ENCODE results near the gene RNF8.

RNF8 gene

DNA sequence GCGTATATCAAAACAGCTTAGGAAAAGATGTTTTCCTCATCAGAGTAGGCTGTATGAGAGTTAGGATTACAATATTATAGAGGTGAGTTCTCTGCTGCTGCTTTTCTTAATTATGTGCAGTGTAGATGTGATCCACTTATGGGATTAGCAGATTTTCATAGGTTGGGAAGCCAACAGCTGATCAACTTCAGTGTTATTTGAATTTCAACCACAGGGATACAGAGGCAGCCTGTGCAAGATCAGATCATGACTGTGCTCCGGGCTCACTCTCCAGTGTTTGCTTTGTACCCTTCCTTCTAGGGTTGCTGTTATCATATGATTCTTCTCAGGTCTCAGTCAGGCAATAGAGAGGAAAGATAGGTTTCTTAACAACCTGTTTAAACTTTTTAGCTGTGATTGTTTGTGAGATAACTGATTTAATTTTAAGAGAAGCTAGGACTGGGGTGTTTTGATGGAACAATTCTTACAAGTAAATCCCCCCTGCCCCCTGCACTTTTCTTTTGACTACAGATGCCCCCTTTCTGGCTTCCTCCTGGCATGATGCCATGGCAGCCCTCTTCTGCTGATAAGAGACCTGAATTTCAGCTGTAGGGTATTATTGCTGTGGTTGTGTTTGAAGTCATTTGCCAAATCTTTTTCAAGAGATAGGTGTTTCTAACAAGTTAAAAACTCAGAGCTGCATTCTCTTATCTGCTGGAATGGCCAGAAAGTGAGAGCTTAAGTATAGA lies 8.5 kb downstream of the RNF8 start:
- no peak for DNase-seq

DNA sequence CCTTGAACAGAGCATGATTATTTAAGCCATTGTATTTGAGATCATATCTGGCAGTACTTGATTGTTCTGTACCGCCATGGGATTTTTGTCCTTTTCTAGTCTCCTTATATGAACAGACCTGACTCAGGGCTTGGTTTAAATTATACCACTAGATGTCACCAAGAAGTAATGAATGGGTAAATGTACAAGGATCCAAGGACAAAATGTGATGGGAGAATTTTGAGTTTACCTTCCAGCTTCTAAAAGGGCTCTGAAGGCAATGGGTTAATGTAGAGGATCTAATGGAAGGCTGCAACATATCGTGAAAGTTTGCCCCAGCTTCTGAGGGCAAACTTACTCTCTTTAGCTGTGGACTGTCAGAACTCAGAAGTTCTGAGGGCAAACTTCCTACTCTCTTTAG lies 12.0 kb downstream of the RNF8 start:
- DNase-seq: peak; percentile 37

DNA sequence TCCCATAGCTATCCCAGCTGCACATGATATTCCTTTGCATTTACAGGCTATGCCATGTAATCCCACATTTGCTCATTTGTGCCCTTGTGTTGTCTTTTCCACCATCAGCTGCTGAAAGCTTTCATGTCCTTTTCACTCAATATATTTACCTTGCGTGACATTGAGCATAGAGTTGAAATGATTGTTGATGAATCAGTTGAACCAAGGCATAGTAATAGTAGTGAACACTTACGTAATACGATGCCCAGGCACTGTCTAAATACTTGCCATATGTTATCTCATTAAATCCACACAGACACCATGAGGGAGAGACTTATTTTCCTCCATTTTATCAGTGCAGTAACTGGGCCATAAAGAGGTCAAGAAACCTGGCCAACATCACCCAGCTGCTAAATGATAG lies 13.1 kb downstream of the RNF8 start:
- DNase-seq: peak; percentile 21

DNA sequence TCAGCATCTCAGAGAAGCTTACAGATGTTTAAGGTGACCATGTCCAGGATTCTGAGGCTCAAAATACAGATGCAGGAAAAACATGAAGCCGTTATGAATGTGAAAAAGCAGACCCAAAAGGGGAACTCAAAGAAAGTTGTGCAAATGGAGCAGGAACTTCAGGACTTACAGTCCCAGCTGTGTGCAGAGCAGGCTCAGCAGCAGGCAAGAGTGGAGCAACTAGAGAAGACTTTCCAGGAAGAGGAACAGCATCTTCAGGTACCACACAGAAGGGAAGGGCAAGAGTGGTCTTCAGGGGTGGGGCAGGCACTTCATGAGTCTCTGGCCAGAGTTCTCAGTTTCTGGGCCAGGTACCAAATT lies 15.2 kb downstream of the RNF8 start:
- DNase-seq: no peak

DNA sequence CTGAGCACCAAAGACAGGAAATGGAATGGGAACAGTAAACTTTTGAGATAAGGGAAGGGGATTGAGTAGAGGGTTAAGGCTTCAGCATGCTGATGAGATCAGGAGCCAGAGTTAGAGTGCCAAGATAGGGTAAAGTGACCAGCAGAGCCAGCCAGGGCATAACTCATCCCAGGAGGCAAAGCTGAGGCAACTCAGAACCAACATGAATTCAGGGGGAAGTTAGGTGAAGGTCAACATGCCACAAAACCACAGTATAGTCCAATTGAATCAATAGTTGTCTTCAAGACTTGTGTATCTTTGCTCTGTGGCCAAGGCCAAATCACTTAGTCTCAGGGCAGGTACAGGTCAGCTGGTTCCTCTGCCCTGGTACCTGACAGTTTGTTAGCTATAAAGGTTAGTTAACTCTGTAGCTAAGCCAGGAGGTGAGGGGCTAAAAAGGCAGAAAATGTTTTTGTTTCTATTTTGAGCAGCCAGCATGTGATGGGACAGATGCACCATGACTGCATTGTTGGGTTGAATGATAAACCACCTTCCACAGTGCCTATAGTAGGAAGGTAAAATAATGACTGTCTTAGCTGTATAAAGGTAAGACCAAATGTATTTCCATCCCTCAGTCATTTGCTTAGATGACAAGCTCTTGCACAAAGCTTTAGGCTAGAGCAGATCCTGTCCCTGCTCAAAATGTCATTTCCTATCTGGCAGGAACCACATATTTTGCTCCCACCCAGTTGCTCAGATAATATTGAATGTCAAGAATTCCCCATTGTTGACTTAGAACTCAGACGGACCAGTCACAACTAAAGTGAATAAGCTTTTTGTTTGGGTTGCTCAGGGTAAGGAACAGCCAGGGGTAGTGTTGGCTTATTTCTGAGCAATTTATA lies 15.8 kb downstream of the RNF8 start:
- no peak for DNase-seq

DNA sequence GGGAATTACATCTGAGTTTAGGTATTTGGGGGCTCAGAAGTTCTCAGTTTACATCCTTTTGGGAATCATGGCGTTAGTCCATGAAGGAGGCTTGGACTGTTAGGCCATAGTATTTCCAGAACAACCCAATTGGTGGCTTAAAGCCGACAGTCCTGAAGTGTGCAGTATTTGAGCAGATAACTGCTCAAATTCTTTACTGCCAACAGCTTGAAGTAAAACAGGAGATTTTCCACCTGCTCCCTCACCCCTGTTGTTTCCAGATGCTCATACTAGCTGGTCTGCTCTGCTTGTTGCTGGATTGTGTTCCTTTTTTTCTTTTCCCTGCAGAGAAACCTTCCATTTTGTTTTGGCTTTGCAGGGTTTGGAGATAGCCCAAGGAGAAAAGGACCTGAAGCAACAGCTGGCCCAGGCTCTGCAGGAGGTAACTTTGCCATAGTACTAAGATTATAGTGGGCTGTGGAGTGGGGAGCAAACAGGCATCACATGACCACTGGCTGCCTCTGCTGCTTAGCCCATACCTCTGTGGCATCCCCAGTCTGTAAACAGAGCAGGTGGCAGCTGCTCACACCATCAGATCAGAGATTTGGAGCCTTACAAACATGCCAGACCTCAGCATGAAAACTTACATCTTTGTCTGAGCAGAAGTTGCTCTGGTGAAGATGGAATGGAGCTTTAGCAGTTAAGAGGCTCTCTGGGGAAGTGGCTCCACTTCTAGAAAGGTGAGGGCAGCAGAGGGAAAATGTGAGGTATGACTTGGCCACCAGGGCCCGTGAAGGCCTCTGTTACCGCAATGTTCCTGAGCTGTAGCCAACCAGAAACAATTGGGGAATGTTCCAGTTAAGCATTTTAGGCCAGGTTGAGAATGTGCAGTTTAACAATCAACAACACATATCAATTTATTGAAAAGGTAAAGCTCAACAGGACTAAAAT lies 17.6 kb downstream of the RNF8 start:
- DNase-seq: no peak

DNA sequence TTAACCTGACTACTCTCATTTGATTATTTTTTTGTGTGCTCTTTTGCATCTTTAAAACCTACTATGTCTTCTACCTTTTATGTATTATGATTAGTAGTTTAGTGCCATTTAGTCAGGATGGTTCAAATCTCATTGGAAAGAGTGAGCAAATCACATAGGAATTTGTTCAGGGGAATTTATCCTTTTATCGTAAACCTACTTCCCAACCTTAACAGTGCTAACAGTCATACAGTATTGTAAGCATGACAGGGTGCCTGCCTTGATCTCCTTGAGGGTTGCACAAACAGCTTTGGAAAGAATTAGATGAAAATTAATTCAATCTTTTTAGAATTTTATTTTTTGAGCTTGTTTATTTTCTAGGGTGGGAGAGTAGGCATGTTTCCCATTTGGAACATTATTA lies 18.3 kb downstream of the RNF8 start:
- no peak for DNase-seq

DNA sequence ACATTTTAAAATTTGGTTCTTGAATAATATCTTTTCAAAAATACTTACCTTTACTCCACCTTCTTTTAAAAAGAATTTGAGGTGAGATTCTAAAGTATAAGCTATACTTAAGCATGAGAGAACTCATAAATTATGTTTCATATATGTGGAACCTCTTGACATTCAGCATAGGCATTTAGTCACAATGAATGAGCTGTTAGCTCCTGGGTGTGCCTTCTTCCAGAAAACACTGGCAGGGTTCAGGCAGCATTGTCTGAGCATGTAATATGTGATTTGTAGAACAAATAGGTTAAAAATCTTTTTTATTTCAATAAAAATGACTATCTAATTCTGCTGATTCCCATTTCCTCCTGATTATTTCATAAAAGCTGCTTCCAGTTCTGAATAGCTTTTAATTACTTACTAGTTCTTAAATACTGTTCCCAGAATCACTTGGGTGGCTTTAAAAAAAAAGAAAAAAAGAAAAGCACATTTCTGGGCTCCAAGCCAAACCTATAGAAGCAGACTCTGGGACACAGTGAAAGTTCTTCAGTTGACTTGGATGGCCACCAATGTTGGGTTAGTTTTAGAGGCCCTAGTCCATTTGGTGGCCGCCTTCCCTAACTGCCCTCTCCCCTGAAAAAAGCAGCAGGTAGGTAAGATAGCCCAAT lies 20.2 kb downstream of the RNF8 start:
- no peak for DNase-seq

DNA sequence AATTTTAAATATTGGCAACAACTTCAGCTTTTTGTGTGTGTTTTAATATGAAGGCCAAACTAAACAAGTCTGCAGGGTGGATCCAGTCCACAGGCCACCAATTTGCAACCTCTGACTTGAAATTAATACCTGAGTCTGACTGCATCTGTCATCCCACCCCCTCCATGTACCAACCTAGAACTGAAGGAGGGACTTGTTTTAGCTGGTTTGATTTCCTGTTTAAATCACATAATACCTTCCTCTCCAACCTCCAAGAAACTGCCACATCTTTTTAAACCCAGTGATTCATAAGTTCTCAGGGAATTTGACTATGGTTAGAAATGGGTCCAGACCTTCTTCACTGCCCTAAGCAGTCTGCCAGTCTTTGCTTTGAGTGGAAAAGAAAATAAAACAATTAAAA lies 21.6 kb downstream of the RNF8 start:
- no peak for DNase-seq

DNA sequence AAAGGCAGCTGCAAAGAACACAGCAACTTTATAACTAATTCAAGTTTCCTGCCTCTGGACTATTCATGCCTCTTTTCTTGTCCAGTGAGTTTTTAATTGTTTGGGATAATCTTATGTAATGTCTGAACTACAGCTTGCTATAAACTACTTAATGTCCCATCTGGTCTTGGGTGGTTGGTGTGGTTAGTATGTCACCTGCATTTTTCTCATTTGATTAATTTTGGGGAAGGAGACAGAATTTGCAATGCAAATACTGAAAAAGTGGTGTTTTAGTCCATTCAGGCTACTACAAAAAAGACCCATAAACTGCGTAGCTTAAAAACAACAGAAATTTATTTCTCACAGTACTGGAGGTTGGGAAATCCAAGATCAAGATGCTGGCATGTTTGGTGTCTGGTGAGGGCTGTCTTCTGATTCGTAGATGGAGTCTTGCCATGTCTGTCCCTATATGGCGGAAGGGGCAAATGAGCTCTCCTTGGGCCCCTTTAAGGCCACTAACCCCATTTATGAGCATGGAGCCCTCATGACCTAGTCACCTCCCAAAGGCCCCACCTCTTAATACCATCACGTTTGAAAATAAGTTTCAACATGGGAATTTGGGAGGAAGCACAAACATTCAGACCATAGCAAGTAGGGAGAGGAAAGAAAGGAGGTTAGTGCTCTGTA lies 22.4 kb downstream of the RNF8 start:
- no peak for DNase-seq

DNA sequence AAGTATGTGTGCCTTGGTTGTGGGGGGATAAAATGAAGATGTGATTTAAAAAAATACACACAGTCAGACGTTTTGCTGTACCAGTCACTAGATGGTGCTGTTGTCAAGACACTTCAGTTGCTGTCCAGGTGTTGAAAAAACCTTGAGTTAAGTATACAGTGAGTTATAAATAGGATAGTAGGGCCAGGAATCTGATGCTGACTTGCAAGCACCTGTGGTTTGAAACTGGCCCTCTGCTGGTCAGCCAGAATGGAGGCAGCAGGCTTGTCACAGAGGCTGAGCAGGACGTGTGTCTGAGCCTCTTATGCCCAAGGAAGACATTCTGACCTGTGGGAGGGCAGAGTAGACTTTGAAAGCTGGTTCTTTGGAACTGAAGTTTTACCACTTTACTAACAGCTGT lies 27.8 kb downstream of the RNF8 start:
- peak; percentile 61 for DNase-seq

DNA sequence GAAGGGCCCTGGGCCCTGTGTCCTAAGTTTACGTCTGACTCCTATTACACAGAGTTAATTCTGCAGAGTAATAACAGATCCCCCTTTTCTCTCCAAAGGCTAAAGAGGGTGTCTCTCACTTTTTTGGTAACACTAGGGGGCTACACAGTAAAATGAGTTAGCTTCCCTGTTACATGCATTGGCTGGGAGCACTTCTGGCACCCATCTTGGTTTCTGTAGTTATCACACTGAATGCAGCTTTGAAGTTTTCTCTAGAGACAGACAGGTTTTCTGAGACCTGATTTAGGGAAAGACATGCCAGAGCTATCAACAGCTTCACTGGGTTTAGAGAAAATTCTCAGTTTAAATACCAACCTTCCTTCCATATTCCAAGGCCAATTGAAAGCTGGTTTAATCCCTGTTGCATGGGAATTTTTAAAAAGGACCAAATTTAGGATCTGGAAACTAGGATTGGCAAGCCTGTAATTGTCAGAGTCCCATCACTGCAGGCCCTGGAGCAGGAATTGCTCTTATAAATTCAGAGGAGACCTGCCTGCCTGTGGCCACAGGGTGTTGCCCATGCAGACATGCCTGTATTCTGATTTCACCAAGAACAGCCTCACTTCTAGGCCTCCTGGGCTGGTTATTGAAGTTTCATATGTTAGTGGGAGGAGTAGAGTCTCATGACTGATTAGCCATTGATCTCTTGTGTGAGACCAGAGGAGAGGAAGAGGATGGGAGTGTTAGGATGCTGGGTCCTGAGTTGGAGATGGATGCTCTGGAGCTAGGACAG lies 29.4 kb downstream of the RNF8 start:
- no peak for DNase-seq

DNA sequence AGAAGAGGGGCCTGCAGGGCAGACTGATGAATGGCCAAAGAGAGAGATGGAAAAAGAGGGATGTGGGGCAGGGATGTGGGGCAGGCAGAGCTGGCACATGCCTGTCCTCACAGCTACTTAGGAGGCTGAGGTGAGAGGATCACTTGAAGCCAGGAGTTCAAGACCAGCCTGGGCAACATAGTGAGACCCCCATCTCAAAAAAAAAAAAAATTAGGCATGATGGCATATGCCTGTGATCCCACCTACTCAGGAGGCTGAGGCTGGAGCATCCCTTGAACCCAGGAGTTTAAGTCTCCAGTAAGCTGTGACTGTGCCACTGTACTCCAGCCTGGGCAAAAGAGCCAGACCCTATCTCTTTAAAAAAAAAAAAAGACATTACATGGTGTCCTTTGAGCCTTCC lies 34.8 kb downstream of the RNF8 start:
- no peak for DNase-seq

DNA sequence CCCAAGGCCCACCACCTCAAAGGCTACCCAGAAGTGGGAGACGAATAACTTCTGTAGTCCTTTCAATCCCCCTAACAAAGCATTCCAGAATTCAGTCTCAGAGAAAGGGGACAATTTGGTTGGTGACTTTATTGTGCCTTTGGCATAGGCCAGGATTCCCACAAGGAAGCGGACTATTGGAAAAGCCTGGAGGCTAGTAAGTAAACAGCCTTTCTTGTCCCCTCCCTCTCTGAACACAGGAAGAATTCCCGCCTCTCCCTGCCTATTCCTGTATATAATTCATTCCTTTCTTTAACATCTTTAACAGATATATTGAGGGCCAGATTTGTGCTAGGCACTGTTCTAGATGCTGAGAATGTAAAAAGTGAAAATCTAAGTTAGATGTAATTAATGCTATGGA lies 36.1 kb downstream of the RNF8 start:
- DNase-seq: no peak

DNA sequence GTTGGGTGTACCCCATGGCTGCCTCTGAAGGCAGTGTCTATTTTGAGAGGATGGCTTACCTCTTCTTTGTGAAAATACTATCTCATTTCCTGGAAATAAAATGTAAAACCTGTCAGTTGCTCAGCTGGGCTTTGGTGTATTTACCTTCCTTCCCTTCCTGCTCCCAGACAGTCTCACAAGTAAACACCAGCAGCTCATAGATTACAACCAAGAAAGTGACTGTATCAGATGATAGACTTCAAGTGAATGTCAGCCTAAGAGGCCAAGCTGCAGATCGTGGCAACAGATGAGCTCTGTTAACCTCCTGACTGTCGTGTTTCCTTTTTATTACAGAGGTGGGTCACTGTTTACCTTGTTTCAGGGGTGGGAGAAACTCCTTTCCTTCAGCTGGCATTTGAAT lies 37.3 kb downstream of the RNF8 start:
- DNase-seq: no peak

DNA sequence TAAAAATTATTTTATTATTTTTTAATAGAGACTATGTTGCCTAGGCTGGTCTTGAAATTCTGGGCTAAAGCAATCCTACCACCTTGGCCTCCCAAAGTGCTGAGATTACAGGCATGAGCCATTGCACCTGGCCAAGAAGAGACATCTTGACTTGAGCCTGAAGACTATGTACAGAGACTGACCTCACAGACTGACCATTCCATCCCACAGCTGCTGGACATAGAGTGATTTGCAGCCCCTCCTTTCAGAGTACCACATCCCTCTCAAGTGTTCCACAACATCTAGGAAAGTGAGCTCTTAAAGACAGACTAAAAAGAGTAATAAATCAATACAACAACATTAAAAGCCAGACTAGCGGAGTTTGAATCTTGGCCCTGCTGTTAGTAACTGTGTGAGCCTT lies 39.0 kb downstream of the RNF8 start:
- DNase-seq: no peak

DNA sequence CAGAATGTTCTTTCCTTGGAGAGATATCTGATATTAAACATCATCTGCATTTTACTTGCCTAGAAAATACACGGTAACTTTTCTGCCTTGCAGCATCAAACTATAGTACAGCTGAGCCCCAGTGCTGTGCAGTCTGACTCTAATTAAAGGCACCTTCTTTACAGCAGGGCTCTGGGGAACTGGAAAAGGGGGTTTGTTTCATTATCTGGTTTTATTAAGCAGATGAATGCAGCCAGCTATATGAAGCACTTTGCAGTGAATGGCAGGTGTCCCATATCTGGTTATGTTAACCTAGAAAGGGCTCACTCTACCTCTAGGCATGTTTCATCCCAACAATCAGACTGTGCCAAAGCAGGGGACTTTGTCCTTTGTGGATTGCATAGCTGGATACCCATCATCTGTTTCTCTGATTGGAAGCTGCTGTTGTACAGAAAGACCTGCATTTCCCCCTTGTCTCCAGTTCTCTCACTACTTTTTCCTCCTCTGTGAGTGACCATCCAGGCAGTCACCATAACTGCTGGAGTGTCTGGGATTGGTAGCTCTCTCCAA lies 39.7 kb downstream of the RNF8 start:
- no peak for DNase-seq

DNA sequence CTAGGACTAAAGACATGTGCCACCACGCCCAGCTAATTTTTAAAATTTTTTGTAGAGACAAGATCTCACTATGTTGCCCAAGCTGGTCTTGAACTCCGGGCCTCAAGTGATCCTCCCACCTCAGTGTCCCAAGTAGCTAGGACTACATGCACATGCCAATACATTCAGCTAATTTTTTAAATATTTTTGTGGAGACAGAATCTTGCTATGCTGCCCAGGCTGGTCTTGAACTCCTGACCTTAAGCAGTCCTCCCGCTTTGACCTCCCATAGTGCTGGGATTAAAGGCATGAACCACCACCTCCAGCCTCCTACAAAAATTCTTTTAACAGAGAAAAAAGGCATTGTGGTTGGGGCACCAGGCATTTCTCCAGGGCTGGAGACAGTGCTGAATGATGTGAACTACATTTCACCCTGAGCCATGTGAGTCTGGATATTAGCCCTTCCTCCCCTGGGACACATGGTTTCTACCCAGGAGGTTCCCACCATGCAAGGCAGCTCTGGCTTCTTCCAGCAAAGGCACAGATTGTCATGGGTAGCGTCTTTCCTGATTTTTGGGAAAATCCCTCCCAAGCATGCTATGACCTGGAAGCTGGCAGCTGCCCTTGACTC lies 42.9 kb downstream of the RNF8 start:
- no peak for DNase-seq

DNA sequence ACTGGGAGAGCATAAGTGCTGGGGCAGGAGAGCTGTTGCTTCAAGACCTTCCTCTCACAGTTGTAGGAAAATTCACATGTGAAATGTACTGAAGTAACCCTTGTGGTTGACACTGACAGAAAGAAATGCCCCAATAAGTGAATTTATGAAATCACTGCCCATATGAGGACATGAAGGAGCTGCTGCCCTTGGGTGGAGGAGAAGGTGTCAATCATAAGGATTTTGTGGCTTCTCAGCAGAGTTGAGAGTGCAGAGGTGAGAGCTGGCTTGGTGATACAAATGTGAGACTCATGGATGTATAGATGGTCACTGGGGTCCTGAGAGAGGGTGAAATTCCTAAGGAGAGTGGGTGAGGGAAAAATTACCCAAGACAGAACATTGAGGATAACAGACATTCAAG lies 45.3 kb downstream of the RNF8 start:
- DNase-seq: no peak

DNA sequence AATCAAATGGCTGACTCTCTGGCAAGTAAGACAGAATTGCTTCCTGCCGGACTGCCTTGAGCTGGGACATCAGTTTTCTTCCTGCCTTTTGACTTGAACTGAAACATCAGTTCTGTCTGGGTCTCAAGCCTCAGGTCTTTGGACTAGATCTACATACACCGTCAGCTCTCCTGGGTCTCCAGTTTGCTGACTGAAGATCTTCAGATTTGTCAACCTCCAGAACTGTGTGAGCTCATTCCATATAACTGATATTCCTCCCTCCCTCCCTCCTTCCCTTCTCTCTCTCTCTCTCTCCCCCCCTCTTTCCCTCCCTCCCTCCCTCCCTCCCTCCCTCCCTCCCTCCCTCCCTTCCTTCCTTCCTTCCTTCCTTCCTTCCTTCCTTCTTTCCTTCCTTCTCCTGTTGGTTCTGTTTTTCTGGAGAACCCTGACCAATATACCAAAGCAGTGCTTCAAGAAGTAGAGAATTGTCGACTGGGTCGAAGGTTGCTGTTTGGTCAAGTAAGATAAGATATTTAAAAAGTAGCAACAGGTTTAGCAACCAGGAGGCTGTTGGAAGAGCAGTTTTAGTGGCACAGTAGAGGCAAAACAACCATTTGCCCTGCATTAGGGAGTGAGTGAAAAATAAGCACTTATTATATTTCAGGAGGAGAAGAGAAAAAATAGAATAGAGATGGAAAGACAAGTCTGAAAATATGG lies 46.2 kb downstream of the RNF8 start:
- DNase-seq: no peak
